CD4-positive, alpha-beta T cell treated with Interleukin-6 for 4 hours (primary cell): ENCODE measurements around the gene DCAF15.

Experiments used
- DNase-seq: peaks from one replicate; pipeline ENCODE4 v3.0.0-alpha.2; 2020; ENCODE audit warnings: mixed read lengths

The DCAF15 gene

DNA sequence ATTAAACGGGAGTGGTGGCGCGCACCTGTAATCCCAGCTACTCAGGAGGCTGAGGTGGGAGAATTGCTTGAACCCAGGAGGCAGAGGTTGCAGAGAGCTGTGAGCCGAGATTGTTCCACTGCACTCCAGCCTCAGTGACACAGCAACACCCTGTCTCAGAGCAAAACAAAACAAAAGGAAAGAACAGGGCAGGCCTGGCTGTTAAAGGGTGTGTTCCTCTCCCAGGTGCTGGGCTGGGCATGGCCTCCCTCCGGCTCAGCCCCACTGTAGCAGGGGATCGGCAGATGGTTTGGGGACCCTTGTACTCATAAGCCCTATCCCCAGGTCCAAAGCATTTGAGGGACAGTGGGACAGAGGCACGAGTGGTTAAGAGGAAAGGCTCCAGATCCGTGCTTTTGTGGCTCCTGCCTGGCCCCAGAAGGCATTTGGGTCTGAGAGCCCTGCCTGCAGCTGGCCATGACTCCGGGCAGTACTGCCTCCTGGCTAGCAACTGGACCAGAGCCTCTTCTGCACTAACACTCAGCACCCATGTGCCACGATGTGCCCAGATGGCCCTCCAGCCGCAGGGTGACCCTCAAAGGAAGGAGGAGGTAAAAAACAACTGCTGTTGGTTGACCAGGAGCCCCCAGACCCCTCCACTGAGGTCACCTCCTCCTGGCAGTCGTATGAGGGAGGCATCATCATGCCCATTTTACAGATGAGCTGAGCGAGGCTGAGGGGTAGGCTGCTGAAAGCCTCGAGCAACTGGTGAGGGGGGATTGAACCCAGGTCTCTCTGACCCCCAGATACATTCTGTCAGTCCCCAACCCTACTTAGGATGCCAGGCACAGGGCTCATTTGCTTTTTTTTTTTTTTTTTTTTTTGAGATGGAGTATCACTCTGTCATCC is 43.8 kb downstream of the DCAF15 start:
- DNase-seq, result no peak

DNA sequence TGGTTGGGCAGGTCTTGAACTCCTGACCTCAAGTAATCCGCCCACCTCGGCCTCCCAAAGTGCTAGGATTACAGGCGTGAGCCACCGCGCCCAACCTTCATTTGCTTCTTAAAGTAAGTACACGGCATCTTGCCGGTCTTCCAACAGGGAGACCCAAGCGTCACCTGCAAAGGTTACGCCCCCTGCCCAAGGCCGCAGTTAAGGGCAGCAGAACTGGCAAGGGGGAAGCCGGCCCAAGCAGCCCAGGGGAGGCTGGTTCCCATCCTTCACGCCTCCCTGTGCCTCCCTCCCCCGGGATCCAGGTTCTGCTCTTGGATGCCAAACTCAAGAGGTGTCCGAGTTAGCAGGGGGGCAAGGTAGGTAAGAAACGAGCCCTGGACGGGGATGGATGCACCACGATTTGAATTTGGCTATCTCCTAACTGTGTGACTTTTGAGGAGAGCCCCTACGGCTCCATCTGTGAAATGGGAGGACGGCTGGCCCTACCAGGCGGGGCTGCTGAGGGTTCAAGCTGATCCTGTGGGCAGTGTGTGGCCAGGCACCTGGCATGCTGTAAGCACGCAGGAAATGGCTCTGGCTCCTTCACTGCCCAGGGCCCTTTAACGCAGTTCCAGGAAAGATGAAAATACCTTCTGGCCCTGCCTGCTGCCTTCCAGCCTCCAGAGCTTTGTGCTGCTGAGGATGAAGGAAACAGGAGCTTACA is 44.8 kb downstream of the DCAF15 start:
- DNase-seq, result no peak

DNA sequence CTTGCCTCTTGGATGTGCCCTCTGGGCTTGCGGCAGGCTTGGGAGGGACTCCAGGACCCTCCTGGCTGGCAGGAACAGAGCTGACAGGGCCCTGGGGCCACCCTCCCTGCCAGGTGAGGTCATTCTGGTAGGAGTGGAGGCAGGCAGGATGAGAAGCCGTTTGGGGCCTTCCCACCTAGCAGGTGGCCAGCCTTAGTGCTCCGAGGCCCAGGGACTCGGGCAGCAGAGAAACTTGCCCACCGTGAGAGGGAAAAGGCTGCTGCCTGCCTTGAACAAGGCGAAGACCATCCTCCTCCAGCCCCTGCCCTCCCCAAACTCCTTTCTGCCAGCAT is 45.3 kb downstream of the DCAF15 start:
- no peak for DNase-seq

DNA sequence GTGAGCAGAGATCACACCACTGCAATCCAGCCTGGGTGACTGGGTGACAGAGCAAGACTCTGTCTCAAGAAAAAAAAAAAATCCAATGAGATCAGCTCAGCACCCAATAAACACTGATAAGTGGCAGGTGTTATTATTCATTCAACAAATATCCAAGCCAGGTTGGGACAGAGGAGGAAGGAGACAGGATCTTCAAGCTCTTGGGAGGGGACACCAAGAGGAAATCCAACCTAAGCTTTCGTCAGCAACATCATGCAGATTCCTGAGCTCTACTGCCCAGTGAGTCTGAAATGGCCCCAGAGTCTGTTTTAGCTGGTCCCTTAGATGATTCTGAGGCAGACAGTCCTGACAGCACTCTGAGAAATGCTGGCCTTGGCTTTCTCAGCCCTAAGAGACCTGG is 46.1 kb downstream of the DCAF15 start:
- no peak for DNase-seq

DNA sequence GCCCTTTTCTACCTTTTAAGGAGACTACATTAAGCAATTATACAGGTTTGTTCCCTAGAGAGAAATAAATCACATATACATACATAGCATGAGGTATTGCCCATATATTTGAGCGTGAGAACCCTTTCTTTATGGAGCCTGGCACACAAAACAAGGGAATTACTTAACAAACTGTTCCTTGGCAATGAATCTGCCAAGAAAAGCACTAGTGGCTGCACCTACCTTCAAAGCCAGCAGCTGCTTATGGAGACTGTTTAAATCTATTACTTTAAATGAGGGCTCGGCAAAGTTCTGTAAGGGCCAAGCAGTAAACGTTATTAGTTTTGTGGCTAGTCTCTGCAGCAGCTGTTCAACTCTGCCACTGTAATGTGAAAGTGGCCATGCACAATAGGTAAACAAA is 46.8 kb downstream of the DCAF15 start:
- DNase-seq, result no peak

GRCh38 chr19:14000691-14001375 is 48.5 kb downstream of the DCAF15 start:
- peak; percentile 31 for DNase-seq

- DNase-seq, result peak; percentile 61
Observed at GRCh38 chr19:14002571-14003250, 50.4 kb downstream of the DCAF15 start.

- peak; percentile 25 for DNase-seq
Observed at GRCh38 chr19:14003251-14004055, 51.1 kb downstream of the DCAF15 start.

GRCh38 chr19:14004619-14005348 is 52.5 kb downstream of the DCAF15 start:
- no peak for DNase-seq

DNA sequence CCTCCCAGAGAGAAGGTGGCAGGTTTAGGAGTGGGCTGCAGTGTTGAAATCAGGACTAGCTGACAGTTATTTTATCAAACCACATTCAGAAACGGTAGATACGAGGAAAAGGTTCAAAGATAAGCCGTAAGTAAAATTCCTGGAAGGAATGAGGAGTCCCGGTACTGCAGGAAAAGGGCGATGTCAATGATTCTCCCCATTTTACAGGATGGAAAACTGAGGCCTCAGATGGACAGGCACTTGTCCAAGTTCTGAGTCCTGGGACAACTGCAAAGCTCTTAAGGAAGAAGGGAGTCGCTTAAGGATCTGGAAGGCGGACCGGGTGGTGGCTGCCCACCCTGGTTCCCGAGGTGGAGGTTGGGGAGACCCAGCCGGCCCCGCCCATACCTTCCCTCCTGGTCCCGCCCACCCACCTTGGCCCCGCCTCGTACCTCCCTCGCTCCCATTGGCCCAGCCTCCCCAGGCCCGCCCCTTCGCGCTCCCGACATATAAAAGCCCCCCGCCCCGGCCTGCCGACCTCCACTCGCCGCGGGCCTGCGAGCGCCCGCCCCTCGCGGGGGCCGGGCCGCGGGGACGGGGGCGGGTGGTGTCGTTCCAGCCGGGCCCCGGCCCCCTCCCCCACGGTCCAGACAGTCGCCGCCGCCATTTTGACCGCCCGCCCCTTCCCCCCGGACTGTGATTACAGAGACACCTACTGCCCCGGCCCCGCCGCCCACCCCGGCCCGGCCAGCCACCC is 53.2 kb downstream of the DCAF15 start:
- peak; percentile 92 for DNase-seq

- peak; percentile 100 for DNase-seq
Observed at GRCh38 chr19:14006085-14006765, 53.9 kb downstream of the DCAF15 start, which contains the start of gene RFX1. Gene RFX1 (minus strand): TSS chr19:14006320. CDS start chr19:13993843, 12,477 bp downstream.

GRCh38 chr19:14006766-14007562 is 54.7 kb downstream of the DCAF15 start:
- peak; percentile 33 for DNase-seq
